KOPT-K1 (cell line): ENCODE results near the gene MAEL.

ENCODE experiments used
- H3K27ac ChIP-seq: fragments of 200-600 bp; sonication (generic); 2 replicates; pipeline ENCODE4 v1.5.1; 2016; ENCODE audit warnings: antibody characterized with exemption, mild to moderate bottlenecking, low read depth, low read length; ENCODE audit not compliant: poor library complexity, severe bottlenecking
- H3K36me3 ChIP-seq: fragments of 200-600 bp; sonication (generic); 2 replicates; pipeline ENCODE4 v1.5.1; 2017; ENCODE audit warnings: antibody characterized with exemption, mild to moderate bottlenecking, low read length, moderate library complexity; ENCODE audit not compliant: insufficient read depth
- H3K9me3 ChIP-seq: fragments of 200-600 bp; sonication (generic); 2 replicates; pipeline ENCODE4 v1.5.1; 2017; ENCODE audit warnings: antibody characterized with exemption, low read length, mild to moderate bottlenecking; ENCODE audit not compliant: insufficient read depth, poor library complexity, severe bottlenecking

MAEL gene

DNA sequence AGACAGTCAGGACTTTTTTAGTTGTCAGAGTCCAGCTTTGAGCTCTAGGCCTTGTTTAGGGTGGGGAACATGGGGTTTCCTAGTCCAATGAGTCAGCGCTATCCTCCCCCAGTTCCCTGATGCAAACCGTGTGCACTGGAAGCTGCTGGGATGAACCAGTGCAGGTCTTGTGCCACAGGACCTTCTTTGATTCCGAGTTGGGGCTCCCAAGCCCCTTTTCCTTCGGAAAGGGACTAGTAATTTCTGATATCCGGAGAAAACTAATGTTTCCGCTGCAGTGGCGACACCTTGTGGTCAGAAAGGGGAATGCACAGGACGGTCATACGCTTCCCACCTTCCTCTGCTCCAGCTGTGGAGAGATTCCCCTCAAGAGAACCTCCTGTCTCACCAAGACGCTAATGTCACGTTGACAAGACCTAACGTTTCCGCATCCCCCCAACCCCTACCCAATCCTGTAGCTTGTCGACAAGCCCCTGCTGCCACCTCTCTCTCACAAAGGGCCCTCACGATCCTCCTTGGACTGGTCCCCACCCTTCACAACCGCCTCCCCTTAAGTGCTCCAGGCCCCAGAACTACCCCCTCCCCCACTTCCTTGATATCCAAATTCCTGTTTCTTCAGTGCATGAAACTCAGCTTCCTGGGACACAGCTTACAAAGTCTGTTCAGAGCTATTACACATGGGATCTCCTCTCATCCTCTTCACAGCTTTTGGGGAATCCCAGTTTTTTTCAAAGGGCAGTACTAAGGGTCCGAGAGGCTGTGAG, 70.1 kb downstream of the MAEL start:
- Histone ChIP-seq H3K27ac (peak overlapping the region; percentile 33), H3K9me3 (no peaks in the 10 kb centered on the region)

DNA sequence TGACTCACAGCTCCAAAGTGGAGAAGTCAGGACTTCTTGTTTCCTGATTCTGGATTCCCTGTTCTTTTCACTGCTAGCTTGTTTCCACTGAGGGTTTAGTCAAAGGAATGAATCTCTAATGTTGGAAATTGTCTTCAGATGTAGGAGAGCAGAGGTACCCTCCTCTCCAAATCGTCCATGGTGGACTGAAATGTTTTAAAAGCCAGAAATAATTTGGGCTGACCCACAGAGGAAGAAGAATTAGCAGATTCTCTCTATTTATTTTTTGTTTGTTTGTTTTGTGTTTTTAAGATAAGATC, 70.7 kb downstream of the MAEL start:
- H3K9me3 ChIP-seq, result no peaks in the 10 kb centered on the region
- no peaks in the 10 kb centered on the region for H3K36me3 ChIP-seq
- H3K27ac ChIP-seq, result no peak overlapping the region

More for the DNA sequence above, 70.1 kb downstream of the MAEL start:
- no peaks in the 10 kb centered on the region for H3K36me3 ChIP-seq

DNA sequence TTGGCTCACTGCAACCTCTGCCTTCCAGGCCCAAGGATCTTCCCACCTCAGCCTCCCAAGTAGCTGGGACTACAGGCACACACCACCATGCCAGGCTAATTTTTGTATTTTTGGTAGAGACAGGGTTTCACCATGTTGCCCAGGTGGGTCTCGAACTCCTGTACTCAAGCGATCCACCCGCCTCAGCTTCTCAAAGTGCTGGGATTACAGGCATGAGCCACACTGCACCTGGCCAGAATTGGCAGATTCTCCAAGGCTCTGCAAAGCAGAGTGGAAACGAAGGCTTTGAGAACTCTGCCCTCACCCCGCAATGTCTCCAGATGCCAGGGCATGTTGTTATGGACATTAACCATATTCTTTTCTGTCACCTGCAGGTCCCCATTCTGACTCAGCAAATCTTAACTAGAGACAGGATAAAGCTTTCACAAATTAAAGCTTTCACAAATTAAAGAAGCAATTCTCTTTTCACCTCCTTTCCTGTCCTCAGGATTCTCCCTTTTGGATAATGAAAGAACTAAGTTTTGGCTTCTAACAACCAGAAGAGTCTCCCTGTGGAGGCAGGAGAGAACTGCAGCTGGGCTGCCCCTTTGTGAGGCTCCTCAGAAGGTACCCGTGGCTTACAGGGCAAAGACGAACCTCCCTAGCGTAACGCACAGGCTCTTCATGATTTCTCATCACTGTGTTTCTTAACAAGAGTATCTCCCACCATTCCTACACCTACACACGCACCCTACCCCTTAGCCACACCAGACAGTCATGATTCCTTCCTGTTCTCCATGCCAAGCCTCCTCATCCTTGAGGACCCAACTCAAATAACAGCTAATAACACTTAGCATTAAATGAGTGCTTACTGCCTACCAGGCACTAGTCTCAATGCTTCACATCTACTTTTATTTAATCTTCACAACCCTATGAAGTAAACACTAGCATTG, 71.3 kb downstream of the MAEL start:
- no peaks in the 10 kb centered on the region for H3K9me3 ChIP-seq
- H3K27ac ChIP-seq, result no peak overlapping the region
- H3K36me3 ChIP-seq, result no peaks in the 10 kb centered on the region

GRCh38 chr1:167061073-167061464, 72.0 kb downstream of the MAEL start:
- Histone ChIP-seq H3K36me3 (no peaks in the 10 kb centered on the region), H3K27ac (no peak overlapping the region), H3K9me3 (no peaks in the 10 kb centered on the region)

DNA sequence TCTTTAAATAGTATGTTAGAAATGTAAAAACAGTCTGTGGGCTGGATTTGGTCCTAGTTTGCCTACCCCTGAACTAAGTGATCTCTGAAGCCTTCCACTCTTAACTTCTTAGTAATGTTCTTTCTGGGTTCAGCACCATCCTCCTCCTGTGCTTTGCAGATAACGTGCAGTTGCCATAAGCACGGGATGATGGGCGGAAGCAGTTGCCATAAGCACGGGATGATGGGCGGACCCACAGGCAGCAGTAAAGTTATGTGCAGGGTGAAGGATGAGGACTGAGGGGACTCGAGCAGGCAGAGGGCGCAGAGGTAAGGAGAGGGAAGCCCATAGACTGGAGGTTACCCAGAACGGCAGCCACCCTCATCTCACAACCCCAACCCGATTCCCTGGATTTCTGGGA, 75.5 kb downstream of the MAEL start:
- H3K36me3 ChIP-seq, result no peaks in the 10 kb centered on the region
- no peak overlapping the region for H3K27ac ChIP-seq
- H3K9me3 ChIP-seq, result no peaks in the 10 kb centered on the region

DNA sequence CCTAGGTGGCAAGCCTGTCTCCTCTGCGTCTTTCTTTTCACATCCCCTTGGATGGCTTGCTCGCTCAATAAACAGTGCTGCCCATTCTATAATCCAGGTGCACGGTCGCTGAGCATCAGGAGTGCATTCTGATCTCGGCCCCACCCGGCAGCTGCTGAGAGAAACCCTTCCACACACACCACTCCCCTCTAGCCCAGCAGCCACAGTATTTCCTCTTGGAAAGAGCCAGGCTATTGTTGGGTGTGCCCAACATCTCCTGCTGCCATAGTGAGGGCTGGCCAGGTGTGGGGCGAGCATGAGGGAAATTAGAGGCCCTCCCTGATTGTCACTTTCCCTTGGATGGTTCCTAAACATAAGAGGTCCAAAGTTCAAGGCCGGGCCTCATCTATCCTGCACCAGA, 76.4 kb downstream of the MAEL start:
- no peak overlapping the region for H3K27ac ChIP-seq
- H3K9me3 ChIP-seq, result no peaks in the 10 kb centered on the region
- H3K36me3 ChIP-seq, result no peaks in the 10 kb centered on the region

DNA sequence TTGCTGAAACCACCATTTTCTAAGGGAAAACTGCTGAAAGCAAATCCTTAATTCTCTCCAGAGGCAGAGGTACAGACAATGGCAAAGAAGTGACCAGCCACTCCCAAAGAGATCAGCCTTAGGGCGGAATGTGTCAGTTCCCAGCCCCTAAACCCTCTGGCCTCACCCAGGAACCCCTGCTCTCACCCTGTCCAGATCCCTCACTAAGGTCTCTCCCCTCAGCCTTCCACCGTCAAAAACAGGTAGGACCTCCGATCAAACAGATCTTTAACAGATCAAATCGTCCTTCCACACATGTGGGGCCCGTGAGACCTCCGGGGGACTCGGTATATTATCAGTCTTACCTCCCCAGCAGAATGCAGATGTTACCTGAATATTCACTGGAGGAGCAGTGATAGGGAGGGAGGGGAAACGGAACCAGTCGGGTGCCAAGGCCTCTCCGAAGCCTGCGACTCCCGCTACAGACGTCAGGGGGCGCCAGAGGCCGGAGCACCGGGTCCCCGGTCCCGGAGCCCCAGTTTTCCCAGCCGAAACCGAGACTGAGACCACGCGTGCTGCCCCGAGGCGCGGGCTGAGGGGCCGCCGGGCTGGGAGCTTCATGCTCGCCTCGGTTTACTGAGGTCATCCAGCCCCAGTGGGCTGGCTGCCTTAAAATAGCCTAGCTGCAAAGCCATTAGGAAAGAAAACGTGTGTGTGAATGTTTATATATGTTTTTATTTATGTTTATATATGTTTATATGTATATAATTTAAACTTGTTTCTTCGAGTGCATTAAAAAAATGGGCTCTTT, 77.4 kb downstream of the MAEL start:
- H3K27ac ChIP-seq, result peak overlapping the region; percentile 44
- no peaks in the 10 kb centered on the region for H3K36me3 ChIP-seq
- no peaks in the 10 kb centered on the region for H3K9me3 ChIP-seq

DNA sequence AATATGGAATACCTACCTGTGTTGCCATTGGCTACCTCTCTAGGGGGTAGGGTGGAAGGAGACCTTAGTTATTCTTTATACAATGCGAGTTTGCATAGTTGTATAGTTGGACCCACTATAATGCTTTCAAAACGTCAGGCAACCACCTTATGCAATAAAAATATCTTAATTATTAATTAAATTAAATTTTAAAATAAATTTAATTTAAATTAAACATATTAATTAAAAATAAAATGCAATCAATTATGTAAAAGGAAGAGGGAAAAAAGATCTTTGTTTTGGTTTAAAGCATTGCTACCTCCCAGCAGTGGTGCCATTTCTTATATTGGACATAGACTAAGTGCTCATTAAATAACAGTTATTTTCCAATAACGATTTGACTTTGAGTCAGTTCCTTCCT, 78.8 kb downstream of the MAEL start:
- Histone ChIP-seq H3K9me3 (no peaks in the 10 kb centered on the region), H3K36me3 (no peaks in the 10 kb centered on the region), H3K27ac (no peak overlapping the region)

- no peak overlapping the region for H3K27ac ChIP-seq
- no peaks in the 10 kb centered on the region for H3K36me3 ChIP-seq
- no peaks in the 10 kb centered on the region for H3K9me3 ChIP-seq
Observed at GRCh38 chr1:167068761-167069160, 79.7 kb downstream of the MAEL start.

GRCh38 chr1:167071286-167071685, 82.2 kb downstream of the MAEL start:
- Histone ChIP-seq H3K36me3 (no peaks in the 10 kb centered on the region), H3K27ac (no peak overlapping the region), H3K9me3 (no peaks in the 10 kb centered on the region)
